K562 (cell line): ENCODE data around the gene MINDY4. TPM values are rescaled to one million over a fixed set of nuclear protein-coding genes. Genes with fewer than 3 reads are reported as not detected.

Source experiments
- HIVEP1 ChIP-seq: fragments of 250-450 bp; sonication (Bioruptor Pico); IDR thresholded peaks from 2 replicates; pipeline ENCODE4 v1.4.0; 2020; ENCODE audit warnings: mild to moderate bottlenecking
- polyA plus RNA-seq, 8 experiments: library from polyadenylated mRNA; depleted of rRNA in 4 of 8; stranded (reverse) in 5 of 8; unstranded in 3 of 8; fragments of >200 nt; fragmentation: Nextera tagmentation in 2 of 8; fragmentation: Illumina TruSeq in 1 of 8; extraction: Ambion mirVana in 2 of 8; extraction: Trizol in 1 of 8; gene quantifications; 2 replicates each; pipeline versions ENCODE4 v1.2.1 to v1.2.3, GENCODE V29; 2011 to 2014; ENCODE audit warnings: inconsistent platforms in 1 of 8, missing spikeins in 1 of 8
- total RNA-seq, 7 experiments: library from RNA; depleted of rRNA in 6 of 7; stranded (reverse); fragments of >200 nt in 6 of 7; fragmentation: Illumina TruSeq in 2 of 7; extraction: Trizol in 2 of 7; gene quantifications; 2 replicates each; pipeline versions ENCODE4 v1.2.1 to v1.2.3, GENCODE V29; 2011 to 2021; ENCODE audit warnings: low replicate concordance in 1 of 7
- TF ChIP-seq, protein P1 (sequence below), 2 experiments: fragments of 450-650 bp in 1 of 2; sonication (generic) in 1 of 2; formaldehyde crosslinking in 1 of 2; IDR thresholded peaks; 2 replicates each; pipeline versions ENCODE4 v1.7.1 to v1.9.0; 2016 to 2022; ENCODE audit warnings: inconsistent platforms in 1 of 2, mild to moderate bottlenecking in 1 of 2, missing genetic modification reagents in 1 of 2

Gene MINDY4
- total and polyA plus RNA-seq, 9 of the 15 experiments (the other 6 are each of a cell fraction or from before 2014, with no cell fraction given): 2.1 to 16.7 (median 11.0) TPM

DNA sequence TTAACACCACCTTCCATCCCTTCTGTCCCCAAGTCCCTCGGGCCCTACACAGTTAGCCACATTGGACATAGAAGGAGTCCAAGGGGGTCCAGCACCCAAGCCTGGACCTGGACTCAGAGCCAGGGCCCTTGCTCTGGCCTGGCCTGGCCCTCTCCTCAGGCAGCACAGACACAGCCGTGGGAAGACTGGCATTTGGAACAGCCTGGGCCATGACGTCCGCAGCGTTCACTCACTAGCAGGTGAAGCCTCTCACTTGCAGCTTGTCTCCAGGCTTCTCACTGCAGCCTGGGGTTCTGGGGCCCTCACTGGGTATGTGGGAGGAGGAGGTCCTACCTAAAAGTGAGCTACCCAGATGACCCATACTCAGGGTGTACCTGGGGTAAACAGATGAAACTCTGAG, 106.8 kb downstream of the MINDY4 start (continued):
- TF ChIP-seq, protein P1, sequence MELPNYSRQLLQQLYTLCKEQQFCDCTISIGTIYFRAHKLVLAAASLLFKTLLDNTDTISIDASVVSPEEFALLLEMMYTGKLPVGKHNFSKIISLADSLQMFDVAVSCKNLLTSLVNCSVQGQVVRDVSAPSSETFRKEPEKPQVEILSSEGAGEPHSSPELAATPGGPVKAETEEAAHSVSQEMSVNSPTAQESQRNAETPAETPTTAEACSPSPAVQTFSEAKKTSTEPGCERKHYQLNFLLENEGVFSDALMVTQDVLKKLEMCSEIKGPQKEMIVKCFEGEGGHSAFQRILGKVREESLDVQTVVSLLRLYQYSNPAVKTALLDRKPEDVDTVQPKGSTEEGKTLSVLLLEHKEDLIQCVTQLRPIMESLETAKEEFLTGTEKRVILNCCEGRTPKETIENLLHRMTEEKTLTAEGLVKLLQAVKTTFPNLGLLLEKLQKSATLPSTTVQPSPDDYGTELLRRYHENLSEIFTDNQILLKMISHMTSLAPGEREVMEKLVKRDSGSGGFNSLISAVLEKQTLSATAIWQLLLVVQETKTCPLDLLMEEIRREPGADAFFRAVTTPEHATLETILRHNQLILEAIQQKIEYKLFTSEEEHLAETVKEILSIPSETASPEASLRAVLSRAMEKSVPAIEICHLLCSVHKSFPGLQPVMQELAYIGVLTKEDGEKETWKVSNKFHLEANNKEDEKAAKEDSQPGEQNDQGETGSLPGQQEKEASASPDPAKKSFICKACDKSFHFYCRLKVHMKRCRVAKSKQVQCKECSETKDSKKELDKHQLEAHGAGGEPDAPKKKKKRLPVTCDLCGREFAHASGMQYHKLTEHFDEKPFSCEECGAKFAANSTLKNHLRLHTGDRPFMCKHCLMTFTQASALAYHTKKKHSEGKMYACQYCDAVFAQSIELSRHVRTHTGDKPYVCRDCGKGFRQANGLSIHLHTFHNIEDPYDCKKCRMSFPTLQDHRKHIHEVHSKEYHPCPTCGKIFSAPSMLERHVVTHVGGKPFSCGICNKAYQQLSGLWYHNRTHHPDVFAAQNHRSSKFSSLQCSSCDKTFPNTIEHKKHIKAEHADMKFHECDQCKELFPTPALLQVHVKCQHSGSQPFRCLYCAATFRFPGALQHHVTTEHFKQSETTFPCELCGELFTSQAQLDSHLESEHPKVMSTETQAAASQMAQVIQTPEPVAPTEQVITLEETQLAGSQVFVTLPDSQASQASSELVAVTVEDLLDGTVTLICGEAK (IDR thresholded peaks at IDR 0.05): no peak
- TF ChIP-seq, protein P1 (CRISPR knock-in tag; IDR thresholded peaks at IDR 0.05): no peak
- TF ChIP-seq HIVEP1 (CRISPR knock-in tag): no peak
